Measurements from ENCODE around the gene ENPEP. TPM values are rescaled to one million over a fixed set of nuclear protein-coding genes. Genes with fewer than 3 reads are reported as not detected.

ENPEP gene
- total and polyA plus RNA-seq, 2 of the 13 experiments (the other 11 are each of a cell fraction or from before 2014, with no cell fraction given) = not detected

- peak; percentile 56 for TF ChIP-seq CTCF (CRISPR knock-in tag; IDR thresholded peaks at IDR 0.05)
- no peak for TF ChIP-seq MLLT10 (CRISPR knock-in tag; IDR thresholded peaks at IDR 0.05)
- TF ChIP-seq, protein P1, sequence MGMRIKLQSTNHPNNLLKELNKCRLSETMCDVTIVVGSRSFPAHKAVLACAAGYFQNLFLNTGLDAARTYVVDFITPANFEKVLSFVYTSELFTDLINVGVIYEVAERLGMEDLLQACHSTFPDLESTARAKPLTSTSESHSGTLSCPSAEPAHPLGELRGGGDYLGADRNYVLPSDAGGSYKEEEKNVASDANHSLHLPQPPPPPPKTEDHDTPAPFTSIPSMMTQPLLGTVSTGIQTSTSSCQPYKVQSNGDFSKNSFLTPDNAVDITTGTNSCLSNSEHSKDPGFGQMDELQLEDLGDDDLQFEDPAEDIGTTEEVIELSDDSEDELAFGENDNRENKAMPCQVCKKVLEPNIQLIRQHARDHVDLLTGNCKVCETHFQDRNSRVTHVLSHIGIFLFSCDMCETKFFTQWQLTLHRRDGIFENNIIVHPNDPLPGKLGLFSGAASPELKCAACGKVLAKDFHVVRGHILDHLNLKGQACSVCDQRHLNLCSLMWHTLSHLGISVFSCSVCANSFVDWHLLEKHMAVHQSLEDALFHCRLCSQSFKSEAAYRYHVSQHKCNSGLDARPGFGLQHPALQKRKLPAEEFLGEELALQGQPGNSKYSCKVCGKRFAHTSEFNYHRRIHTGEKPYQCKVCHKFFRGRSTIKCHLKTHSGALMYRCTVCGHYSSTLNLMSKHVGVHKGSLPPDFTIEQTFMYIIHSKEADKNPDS (CRISPR knock-in tag; IDR thresholded peaks at IDR 0.05) = no peak
- no peak for TF ChIP-seq NFYB (CRISPR knock-in tag; IDR thresholded peaks at IDR 0.05)
- no peak for TF ChIP-seq USF2 (IDR thresholded peaks at IDR 0.05; ENCODE audit: low read depth, low read length)
- no peak for TF ChIP-seq USF2 (CRISPR knock-in tag; IDR thresholded peaks at IDR 0.05; ENCODE audit: borderline replicate concordance)
- TF ChIP-seq RAD21 (CRISPR knock-in tag; IDR thresholded peaks at IDR 0.05) = peak; percentile 21; the same call in 1 of the 2 replicates
- TF ChIP-seq SMC3 (IDR thresholded peaks at IDR 0.05; ENCODE audit: low read length) = 0 out of 2 replicates have a peak, but pooled peaks have one; percentile 12
- no peak for TF ChIP-seq CENPX (CRISPR knock-in tag; IDR thresholded peaks at IDR 0.05)
- TF ChIP-seq FOXM1 (CRISPR knock-in tag; IDR thresholded peaks at IDR 0.05) = no peak
- no peak for TF ChIP-seq MXD4 (CRISPR knock-in tag; IDR thresholded peaks at IDR 0.05)
- no peak for TF ChIP-seq IRX3 (CRISPR knock-in tag; IDR thresholded peaks at IDR 0.05; ENCODE audit: borderline replicate concordance, low read depth)
- no peak for TF ChIP-seq SETDB1 (CRISPR knock-in tag; IDR thresholded peaks at IDR 0.05; ENCODE audit: borderline replicate concordance)
- no peak for TF ChIP-seq ZNF230 (CRISPR knock-in tag; IDR thresholded peaks at IDR 0.05)
- peak; percentile 64 for TF ChIP-seq STAG1 (CRISPR knock-in tag; IDR thresholded peaks at IDR 0.05)
- no peak for TF ChIP-seq HMGA1 (CRISPR knock-in tag; conservative IDR thresholded peaks at IDR 0.05)
- TF ChIP-seq, protein P2, sequence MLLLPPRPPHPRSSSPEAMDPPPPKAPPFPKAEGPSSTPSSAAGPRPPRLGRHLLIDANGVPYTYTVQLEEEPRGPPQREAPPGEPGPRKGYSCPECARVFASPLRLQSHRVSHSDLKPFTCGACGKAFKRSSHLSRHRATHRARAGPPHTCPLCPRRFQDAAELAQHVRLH (CRISPR knock-in tag; IDR thresholded peaks at IDR 0.05; ENCODE audit: borderline replicate concordance, low read depth) = no peak
- TF ChIP-seq, protein P3, sequence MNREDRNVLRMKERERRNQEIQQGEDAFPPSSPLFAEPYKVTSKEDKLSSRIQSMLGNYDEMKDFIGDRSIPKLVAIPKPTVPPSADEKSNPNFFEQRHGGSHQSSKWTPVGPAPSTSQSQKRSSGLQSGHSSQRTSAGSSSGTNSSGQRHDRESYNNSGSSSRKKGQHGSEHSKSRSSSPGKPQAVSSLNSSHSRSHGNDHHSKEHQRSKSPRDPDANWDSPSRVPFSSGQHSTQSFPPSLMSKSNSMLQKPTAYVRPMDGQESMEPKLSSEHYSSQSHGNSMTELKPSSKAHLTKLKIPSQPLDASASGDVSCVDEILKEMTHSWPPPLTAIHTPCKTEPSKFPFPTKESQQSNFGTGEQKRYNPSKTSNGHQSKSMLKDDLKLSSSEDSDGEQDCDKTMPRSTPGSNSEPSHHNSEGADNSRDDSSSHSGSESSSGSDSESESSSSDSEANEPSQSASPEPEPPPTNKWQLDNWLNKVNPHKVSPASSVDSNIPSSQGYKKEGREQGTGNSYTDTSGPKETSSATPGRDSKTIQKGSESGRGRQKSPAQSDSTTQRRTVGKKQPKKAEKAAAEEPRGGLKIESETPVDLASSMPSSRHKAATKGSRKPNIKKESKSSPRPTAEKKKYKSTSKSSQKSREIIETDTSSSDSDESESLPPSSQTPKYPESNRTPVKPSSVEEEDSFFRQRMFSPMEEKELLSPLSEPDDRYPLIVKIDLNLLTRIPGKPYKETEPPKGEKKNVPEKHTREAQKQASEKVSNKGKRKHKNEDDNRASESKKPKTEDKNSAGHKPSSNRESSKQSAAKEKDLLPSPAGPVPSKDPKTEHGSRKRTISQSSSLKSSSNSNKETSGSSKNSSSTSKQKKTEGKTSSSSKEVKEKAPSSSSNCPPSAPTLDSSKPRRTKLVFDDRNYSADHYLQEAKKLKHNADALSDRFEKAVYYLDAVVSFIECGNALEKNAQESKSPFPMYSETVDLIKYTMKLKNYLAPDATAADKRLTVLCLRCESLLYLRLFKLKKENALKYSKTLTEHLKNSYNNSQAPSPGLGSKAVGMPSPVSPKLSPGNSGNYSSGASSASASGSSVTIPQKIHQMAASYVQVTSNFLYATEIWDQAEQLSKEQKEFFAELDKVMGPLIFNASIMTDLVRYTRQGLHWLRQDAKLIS (CRISPR knock-in tag; IDR thresholded peaks at IDR 0.05) = no peak
- no peak for TF ChIP-seq SYNCRIP (IDR thresholded peaks at IDR 0.05; ENCODE audit: insufficient read depth, low read depth, low read length)
- no peak for TF ChIP-seq NCOA5 (CRISPR knock-in tag; IDR thresholded peaks at IDR 0.05)
- TF ChIP-seq KDM4B (CRISPR knock-in tag; IDR thresholded peaks at IDR 0.05) = no peak
- no peak for TF ChIP-seq ZNF879 (CRISPR knock-in tag; IDR thresholded peaks at IDR 0.05)
Measured at GRCh38 chr4:110510955-110511544, 35.1 kb downstream of the ENPEP start (continued).

Measured in HepG2 (cell line).